Caco-2 (cell line): ENCODE data around the gene MACROD1. TPM values are rescaled to one million over a fixed set of nuclear protein-coding genes. Genes with fewer than 3 reads are reported as not detected.

Experiments
- BruUV-seq: library from RNA; stranded (reverse); fragments of 400-500 nt; replicated peaks from 2 replicates; lab custom pipeline; 2021; lab: Mats Ljungman, UMichigan
- CTCF ChIA-PET: fragments of 300-600 bp; sonication (Branson Sonifier 250); formaldehyde crosslinking; loops from one replicate; lab custom pipeline; 2022; ENCODE audit warnings: antibody characterized with exemption; lab: Charles Lee
- POLR2A ChIA-PET: fragments of 300-600 bp; sonication (Branson Sonifier 250); formaldehyde crosslinking; loops from one replicate; lab custom pipeline; 2022; ENCODE audit warnings: antibody characterized with exemption; lab: Charles Lee
- DNase-seq, 2 experiments: peaks; one replicate each; pipeline versions ENCODE4 v3.0.0 to v3.0.0-alpha.2; 2020 to 2022
- H3K27me3 ChIP-seq: replicated peaks from 2 replicates; pipeline ENCODE4 v1.6.0; 2011; ENCODE audit warnings: low read length; ENCODE audit not compliant: control insufficient read depth, insufficient read depth
- H3K36me3 ChIP-seq: 2 replicates; pipeline ENCODE4 v1.5.1; 2011; ENCODE audit warnings: low read length; ENCODE audit not compliant: control insufficient read depth, insufficient read depth
- H3K4me1 ChIP-seq: fragments of 250-450 bp; sonication (Bioruptor Pico); 2 replicates; pipeline ENCODE4 v1.5.1; 2020; ENCODE audit warnings: mild to moderate bottlenecking
- H3K4me3 ChIP-seq: 2 replicates; pipeline ENCODE4 v1.5.1; 2011; ENCODE audit warnings: low read depth, mild to moderate bottlenecking, control low read depth, low read length
- H3K9me3 ChIP-seq: fragments of 250-450 bp; sonication (Bioruptor Pico); 2 replicates; pipeline ENCODE4 v1.5.1; 2020; ENCODE audit warnings: mild to moderate bottlenecking, moderate library complexity
- H3K27ac Mint-ChIP-seq: one replicate; pipeline ENCODE4 v1.8.0; 2022; ENCODE audit warnings: mixed read lengths; ENCODE audit not compliant: unreplicated experiment
- H3K27me3 Mint-ChIP-seq: one replicate; pipeline ENCODE4 v1.8.0; 2022; ENCODE audit warnings: mixed read lengths; ENCODE audit not compliant: insufficient read depth, unreplicated experiment
- H3K36me3 Mint-ChIP-seq: one replicate; pipeline ENCODE4 v1.8.0; 2022; ENCODE audit warnings: mild to moderate bottlenecking, mixed read lengths; ENCODE audit not compliant: insufficient read depth, unreplicated experiment
- H3K4me1 Mint-ChIP-seq: one replicate; pipeline ENCODE4 v1.8.0; 2022; ENCODE audit warnings: low read depth, mixed read lengths; ENCODE audit not compliant: unreplicated experiment
- H3K4me3 Mint-ChIP-seq: one replicate; pipeline ENCODE4 v1.8.0; 2022; ENCODE audit warnings: mild to moderate bottlenecking, moderate library complexity, mixed read lengths; ENCODE audit not compliant: unreplicated experiment
- H3K9me3 Mint-ChIP-seq: one replicate; pipeline ENCODE4 v1.8.0; 2022; ENCODE audit warnings: mixed read lengths; ENCODE audit not compliant: unreplicated experiment
- CTCF ChIP-seq, 2 experiments: fragments of 200-600 bp in 1 of 2; IDR thresholded peaks; 1 replicate in 1 of 2; 2 replicates in 1 of 2; pipeline versions ENCODE4 v1.5.1 to v1.8.0; 2011 to 2022; ENCODE audit warnings: antibody characterized with exemption in 1 of 2, control low read depth in 1 of 2, inconsistent platforms in 1 of 2, low read depth in 1 of 2, low read length in 1 of 2, mild to moderate bottlenecking in 1 of 2, moderate library complexity in 1 of 2; ENCODE audit not compliant: insufficient read depth in 1 of 2, severe bottlenecking in 1 of 2, unreplicated experiment in 1 of 2
- intact Hi-C: fragments of 100-400 bp; cut with micrococcal nuclease; formaldehyde crosslinking; loops from one replicate; pipeline ENCODE4 v1.10.0; 2022; ENCODE audit not compliant: unreplicated experiment
- total RNA-seq: library from RNA; stranded (reverse); gene quantifications from 2 replicates; pipeline ENCODE4 v1.2.3, GENCODE V29; 2022

Gene MACROD1
- total RNA-seq, 1 experiment from 2014 or later, result 29.6 TPM

GRCh38 chr11:63997104-63997700, 168.7 kb downstream of the MACROD1 start:
- ChIA-PET CTCF (no interaction called here), POLR2A (no interaction called here)
- Histone ChIP-seq H3K27me3 (no peaks in the 10 kb centered on the region), H3K4me1 (no peaks in the 10 kb centered on the region), H3K36me3 (peaks cover 4% of the 10 kb centered on the region; the same call in 1 of the 2 replicates), H3K4me3 (no peak overlapping the region), H3K9me3 (no peaks in the 10 kb centered on the region)
- BruUV-seq, result no TSS peak
- no peak for TF ChIP-seq CTCF (IDR thresholded peaks at IDR 0.05; ENCODE audit: insufficient read depth in 1 of 2, low read depth in 1 of 2, low read length in 1 of 2, severe bottlenecking in 1 of 2, unreplicated experiment in 1 of 2)
- intact Hi-C loops, result no loop called here
- Mint-ChIP-seq H3K36me3 (peaks cover 73% of the 10 kb centered on the region), H3K27ac (no peak overlapping the region), H3K4me1 (no peaks in the 10 kb centered on the region), H3K4me3 (no peak overlapping the region), H3K27me3 (no peaks in the 10 kb centered on the region), H3K9me3 (no peaks in the 10 kb centered on the region)
- DNase-seq, result no peak

- Histone ChIP-seq H3K9me3 (no peaks in the 10 kb centered on the region), H3K4me3 (no peak overlapping the region), H3K36me3 (peaks cover 4% of the 10 kb centered on the region; the same call in 1 of the 2 replicates), H3K4me1 (no peaks in the 10 kb centered on the region), H3K27me3 (no peaks in the 10 kb centered on the region)
- ChIA-PET POLR2A (no interaction called here), CTCF (no interaction called here)
- H3K9me3 Mint-ChIP-seq, result no peaks in the 10 kb centered on the region
- intact Hi-C loops, result no loop called here
- no peak overlapping the region for H3K27ac Mint-ChIP-seq
- DNase-seq, result no peak
- H3K36me3 Mint-ChIP-seq, result peaks cover 76% of the 10 kb centered on the region
- H3K27me3 Mint-ChIP-seq, result no peaks in the 10 kb centered on the region
- no TSS peak for BruUV-seq
- no peak for TF ChIP-seq CTCF (IDR thresholded peaks at IDR 0.05; ENCODE audit: insufficient read depth in 1 of 2, low read depth in 1 of 2, low read length in 1 of 2, severe bottlenecking in 1 of 2, unreplicated experiment in 1 of 2)
- H3K4me1 Mint-ChIP-seq, result no peaks in the 10 kb centered on the region
- no peak overlapping the region for H3K4me3 Mint-ChIP-seq
Measured at GRCh38 chr11:63996512-63996911, 169.4 kb downstream of the MACROD1 start.

GRCh38 chr11:63993993-63994392, 171.9 kb downstream of the MACROD1 start:
- intact Hi-C loops, result no loop called here
- no TSS peak for BruUV-seq
- H3K36me3 Mint-ChIP-seq, result peaks cover 88% of the 10 kb centered on the region
- no peaks in the 10 kb centered on the region for H3K4me1 Mint-ChIP-seq
- no peaks in the 10 kb centered on the region for H3K27me3 ChIP-seq
- H3K9me3 Mint-ChIP-seq, result no peaks in the 10 kb centered on the region
- no peaks in the 10 kb centered on the region for H3K9me3 ChIP-seq
- H3K27ac Mint-ChIP-seq, result no peak overlapping the region
- H3K4me3 ChIP-seq, result no peak overlapping the region
- DNase-seq, result no peak
- no peaks in the 10 kb centered on the region for H3K4me1 ChIP-seq
- H3K4me3 Mint-ChIP-seq, result no peak overlapping the region
- CTCF ChIA-PET, result no interaction called here
- peaks cover 6% of the 10 kb centered on the region for H3K36me3 ChIP-seq
- no peak for TF ChIP-seq CTCF (IDR thresholded peaks at IDR 0.05; ENCODE audit: insufficient read depth in 1 of 2, low read depth in 1 of 2, low read length in 1 of 2, severe bottlenecking in 1 of 2, unreplicated experiment in 1 of 2)
- H3K27me3 Mint-ChIP-seq, result no peaks in the 10 kb centered on the region
- POLR2A ChIA-PET, result no interaction called here
